WTC11 (cell line): ENCODE data around the gene DAPK1. TPM values are rescaled to one million over a fixed set of nuclear protein-coding genes. Genes with fewer than 3 reads are reported as not detected.

Source experiments
- ATAC-seq: fragments of 200-7000 bp; cut with Tn5 transposase; 2 replicates; pipeline ENCODE4 v1.10.0; 2021; ENCODE audit warnings: mild to moderate bottlenecking, moderate library complexity
- CTCF ChIA-PET: fragments of 300-600 bp; sonication (Branson Sonifier 250); formaldehyde crosslinking; loops from one replicate; lab custom pipeline; 2021; ENCODE audit warnings: antibody characterized with exemption; lab: Charles Lee
- POLR2A ChIA-PET: fragments of 350-600 bp; sonication (Branson Sonifier 250); formaldehyde crosslinking; loops from one replicate; lab custom pipeline; 2021; ENCODE audit warnings: antibody characterized with exemption; lab: Charles Lee
- DNase-seq: peaks from one replicate; pipeline ENCODE4 v3.0.0; 2021; ENCODE audit warnings: low spot score
- H3K27ac Mint-ChIP-seq: 2 replicates; pipeline ENCODE4 v1.8.0; 2021; ENCODE audit warnings: mixed read lengths
- H3K27me3 Mint-ChIP-seq: 2 replicates; pipeline ENCODE4 v1.8.0; 2021; ENCODE audit warnings: low read depth, mild to moderate bottlenecking, moderate library complexity, mixed read lengths
- H3K36me3 Mint-ChIP-seq: 2 replicates; pipeline ENCODE4 v1.8.0; 2021; ENCODE audit warnings: mixed read lengths
- H3K4me1 Mint-ChIP-seq: 2 replicates; pipeline ENCODE4 v1.8.0; 2022; ENCODE audit warnings: mixed read lengths
- H3K4me3 Mint-ChIP-seq: 2 replicates; pipeline ENCODE4 v1.8.0; 2021; ENCODE audit warnings: mild to moderate bottlenecking, moderate library complexity, mixed read lengths
- H3K9me3 Mint-ChIP-seq: 2 replicates; pipeline ENCODE4 v1.8.0; 2021; ENCODE audit warnings: mixed read lengths
- ATF2 ChIP-seq: sonication (generic); formaldehyde crosslinking; IDR thresholded peaks from 2 replicates; pipeline ENCODE4 v1.8.1; 2022; ENCODE audit warnings: low read depth, missing genetic modification reagents, borderline replicate concordance
- ATF6 ChIP-seq: sonication (generic); formaldehyde crosslinking; IDR thresholded peaks from 2 replicates; pipeline ENCODE4 v1.8.1; 2023; ENCODE audit warnings: mild to moderate bottlenecking, missing genetic modification reagents
- CDX4 ChIP-seq: fragments of 250-450 bp; sonication (Bioruptor Pico); IDR thresholded peaks from 2 replicates; pipeline ENCODE4 v1.9.0; 2021; ENCODE audit warnings: moderate library complexity, mild to moderate bottlenecking, inconsistent platforms, borderline replicate concordance
- CTCF ChIP-seq: fragments of 200-600 bp; IDR thresholded peaks from 2 replicates; pipeline ENCODE4 v1.8.0; 2022; ENCODE audit warnings: antibody characterized with exemption
- ELF4 ChIP-seq: sonication (generic); formaldehyde crosslinking; IDR thresholded peaks from 2 replicates; pipeline ENCODE4 v1.8.1; 2022; ENCODE audit warnings: low read depth, mild to moderate bottlenecking, moderate library complexity, missing genetic modification reagents
- GTF2I ChIP-seq: fragments of 250-450 bp; sonication (Bioruptor Pico); conservative IDR thresholded peaks from 2 replicates; pipeline ENCODE4 v1.4.0; 2021; ENCODE audit warnings: mild to moderate bottlenecking
- IRF2 ChIP-seq: sonication (generic); formaldehyde crosslinking; IDR thresholded peaks from 2 replicates; pipeline ENCODE4 v1.8.0; 2022; ENCODE audit warnings: low read depth, missing genetic modification reagents, borderline replicate concordance
- JAZF1 ChIP-seq: fragments of 250-450 bp; sonication (Bioruptor Pico); IDR thresholded peaks from 2 replicates; pipeline ENCODE4 v1.9.0; 2021; ENCODE audit warnings: moderate library complexity, mild to moderate bottlenecking, inconsistent platforms
- PREB ChIP-seq: sonication (generic); formaldehyde crosslinking; IDR thresholded peaks from 2 replicates; pipeline ENCODE4 v1.8.1; 2022; ENCODE audit warnings: mild to moderate bottlenecking, missing genetic modification reagents, moderate library complexity, borderline replicate concordance
- RELA ChIP-seq: sonication (generic); formaldehyde crosslinking; IDR thresholded peaks from 2 replicates; pipeline ENCODE4 v1.8.1; 2022; ENCODE audit warnings: missing genetic modification reagents, mild to moderate bottlenecking, borderline replicate concordance
- STAT6 ChIP-seq: sonication (generic); formaldehyde crosslinking; conservative IDR thresholded peaks from 2 replicates; pipeline ENCODE4 v1.8.1; 2023; ENCODE audit warnings: mild to moderate bottlenecking, low read depth, missing genetic modification reagents, moderate library complexity
- TCF7 ChIP-seq: sonication (generic); formaldehyde crosslinking; IDR thresholded peaks from 2 replicates; pipeline ENCODE4 v1.8.0; 2022; ENCODE audit warnings: mild to moderate bottlenecking, low read depth, missing genetic modification reagents, moderate library complexity
- USF1 ChIP-seq: sonication (generic); formaldehyde crosslinking; IDR thresholded peaks from 2 replicates; pipeline ENCODE4 v1.8.0; 2022; ENCODE audit warnings: mild to moderate bottlenecking, missing genetic modification reagents
- ZMAT4 ChIP-seq: fragments of 250-450 bp; sonication (Bioruptor Pico); IDR thresholded peaks from 2 replicates; pipeline ENCODE4 v1.9.0; 2021; ENCODE audit warnings: mild to moderate bottlenecking
- ZNF121 ChIP-seq: sonication (generic); formaldehyde crosslinking; IDR thresholded peaks from 2 replicates; pipeline ENCODE4 v1.8.0; 2023; ENCODE audit warnings: missing genetic modification reagents
- ZNF232 ChIP-seq: sonication (generic); formaldehyde crosslinking; IDR thresholded peaks from 2 replicates; pipeline ENCODE4 v1.8.0; 2022; ENCODE audit warnings: mild to moderate bottlenecking, missing genetic modification reagents
- ZNF263 ChIP-seq: sonication (generic); formaldehyde crosslinking; IDR thresholded peaks from 2 replicates; pipeline ENCODE4 v1.8.1; 2022; ENCODE audit warnings: low read depth, mild to moderate bottlenecking, moderate library complexity, missing genetic modification reagents
- ZNF281 ChIP-seq: sonication (generic); formaldehyde crosslinking; IDR thresholded peaks from 2 replicates; pipeline ENCODE4 v1.8.0; 2023; ENCODE audit warnings: mild to moderate bottlenecking, missing genetic modification reagents
- ZNF396 ChIP-seq: fragments of 250-450 bp; sonication (Bioruptor Pico); IDR thresholded peaks from 2 replicates; pipeline ENCODE4 v1.8.0; 2021; ENCODE audit warnings: mild to moderate bottlenecking, moderate library complexity, borderline replicate concordance
- total RNA-seq: library from RNA; stranded (reverse); gene quantifications from 3 replicates; pipeline ENCODE4 v1.2.3, GENCODE V29; 2021

DAPK1 gene
- total RNA-seq, 1 experiment from 2014 or later = 129 TPM

GRCh38 chr9:87547671-87548081 lies 50.0 kb downstream of the DAPK1 start (continued):
- TF ChIP-seq ZNF281 (CRISPR knock-in tag) (no peak), ZNF121 (CRISPR knock-in tag) (no peak), IRF2 (CRISPR knock-in tag) (no peak), RELA (CRISPR knock-in tag) (no peak), USF1 (CRISPR knock-in tag) (no peak), ELF4 (CRISPR knock-in tag) (no peak)

- Mint-ChIP-seq H3K27ac (no peak overlapping the region), H3K9me3 (peaks cover 3% of the 10 kb centered on the region), H3K4me3 (no peak overlapping the region), H3K27me3 (no peaks in the 10 kb centered on the region), H3K36me3 (peaks cover 14% of the 10 kb centered on the region), H3K4me1 (peaks cover 49% of the 10 kb centered on the region)
- no peak for ATAC-seq
- DNase-seq = no peak
- ChIA-PET POLR2A (no interaction called here), CTCF (no interaction called here)
- no peak for TF ChIP-seq GTF2I (CRISPR knock-in tag)
- TF ChIP-seq ATF2 (CRISPR knock-in tag) = no peak
- no peak for TF ChIP-seq ZNF263 (CRISPR knock-in tag)
- no peak for TF ChIP-seq JAZF1
- TF ChIP-seq PREB (CRISPR knock-in tag) = no peak
- no peak for TF ChIP-seq ZNF396 (CRISPR knock-in tag)
- no peak for TF ChIP-seq IRF2 (CRISPR knock-in tag)
- no peak for TF ChIP-seq CDX4 (CRISPR knock-in tag)
- TF ChIP-seq STAT6 (CRISPR knock-in tag) = no peak
- TF ChIP-seq TCF7 = no peak
- no peak for TF ChIP-seq ZNF232
- TF ChIP-seq CTCF = no peak
- TF ChIP-seq USF1 (CRISPR knock-in tag) = no peak
- no peak for TF ChIP-seq ATF6 (CRISPR knock-in tag)
- no peak for TF ChIP-seq ZMAT4 (CRISPR knock-in tag)
These were observed 50.5 kb downstream of the DAPK1 start for GRCh38 chr9:87548159-87548558.
